HUES48 (cell line): ENCODE data around the gene ZBTB1.

Source experiments
- H3K27ac ChIP-seq: one replicate; pipeline ENCODE4 v1.7.0; 2013; ENCODE audit warnings: low read depth, low read length, inconsistent platforms
- H3K27me3 ChIP-seq: 2 replicates; pipeline ENCODE4 v1.6.1; 2013; ENCODE audit warnings: mild to moderate bottlenecking, low read length; ENCODE audit not compliant: control insufficient read depth, insufficient read depth
- H3K36me3 ChIP-seq: 2 replicates; pipeline ENCODE4 v1.6.1; 2013; ENCODE audit warnings: low read length; ENCODE audit not compliant: control insufficient read depth, insufficient read depth
- H3K4me1 ChIP-seq: 2 replicates; pipeline ENCODE4 v1.6.1; 2013; ENCODE audit warnings: mild to moderate bottlenecking, low read length; ENCODE audit not compliant: control insufficient read depth, insufficient read depth
- H3K4me3 ChIP-seq: 2 replicates; pipeline ENCODE4 v1.5.1; 2013; ENCODE audit warnings: mild to moderate bottlenecking, low read depth, low read length
- H3K9ac ChIP-seq: 2 replicates; pipeline ENCODE4 v1.6.1; 2013; ENCODE audit warnings: mild to moderate bottlenecking, low read depth, low read length, moderate library complexity
- H3K9me3 ChIP-seq: 2 replicates; pipeline ENCODE4 v1.6.1; 2013; ENCODE audit warnings: low read length; ENCODE audit not compliant: control insufficient read depth, insufficient read depth

Gene ZBTB1

DNA sequence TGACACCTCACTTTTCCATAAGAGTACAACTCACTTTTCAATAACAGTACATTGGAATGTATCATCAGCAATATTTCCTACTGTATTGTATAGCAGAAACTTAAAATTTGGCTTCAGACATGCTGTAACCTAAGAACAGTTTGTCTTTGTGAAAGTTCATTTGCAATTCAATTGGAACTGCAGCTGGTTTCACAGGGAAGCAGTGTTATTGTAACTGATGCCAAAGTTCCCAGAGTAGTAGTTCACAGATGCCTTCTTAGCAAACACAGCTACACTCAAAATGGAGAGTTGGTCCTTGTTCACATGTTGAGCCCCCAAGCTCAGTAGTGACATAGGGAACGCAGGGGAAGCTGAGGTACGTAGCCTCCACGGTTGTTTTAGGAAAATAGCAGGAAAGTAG, 68.5 kb downstream of the ZBTB1 start:
- Histone ChIP-seq H3K27ac (peak overlapping the region; percentile 87), H3K9ac (no peak overlapping the region), H3K4me3 (no peak overlapping the region), H3K27me3 (no peaks in the 10 kb centered on the region), H3K4me1 (peaks cover 13% of the 10 kb centered on the region), H3K36me3 (no peaks in the 10 kb centered on the region), H3K9me3 (no peaks in the 10 kb centered on the region)
